CD8-positive, alpha-beta memory T cell (primary cell): ENCODE results near the gene STIP1. TPM values are rescaled to one million over a fixed set of nuclear protein-coding genes. Genes with fewer than 3 reads are reported as not detected.

Experiments used
- CTCF ChIA-PET: fragments of 350-600 bp; sonication (Branson Sonifier 250); formaldehyde crosslinking; loops from one replicate; lab custom pipeline; 2021; ENCODE audit warnings: antibody characterized with exemption; lab: Charles Lee
- POLR2A ChIA-PET: fragments of 350-600 bp; sonication (Branson Sonifier 250); formaldehyde crosslinking; loops from one replicate; lab custom pipeline; 2021; ENCODE audit warnings: antibody characterized with exemption; lab: Charles Lee
- DNase-seq, 5 donors: peaks; one replicate each; pipeline versions ENCODE4 v3.0.0 to v3.0.0-alpha.2; 2020 to 2022; ENCODE audit warnings: mixed read lengths in 1 of 5
- H3K27ac ChIP-seq: one replicate; pipeline ENCODE4 v1.7.0; 2013; ENCODE audit warnings: low read depth, mild to moderate bottlenecking, low read length, moderate library complexity
- H3K27me3 ChIP-seq: 2 replicates; pipeline ENCODE4 v1.7.0; 2013; ENCODE audit warnings: low read length, mild to moderate bottlenecking; ENCODE audit not compliant: insufficient read depth, poor library complexity, severe bottlenecking
- H3K36me3 ChIP-seq: 2 replicates; pipeline ENCODE4 v1.7.0; 2013; ENCODE audit warnings: mild to moderate bottlenecking, low read length, moderate library complexity; ENCODE audit not compliant: insufficient read depth
- H3K4me1 ChIP-seq: 2 replicates; pipeline ENCODE4 v1.7.0; 2013; ENCODE audit warnings: mild to moderate bottlenecking, low read length, moderate library complexity; ENCODE audit not compliant: insufficient read depth
- H3K4me3 ChIP-seq: 2 replicates; pipeline ENCODE4 v1.7.0; 2013; ENCODE audit warnings: mild to moderate bottlenecking, low read length
- H3K9me3 ChIP-seq: 2 replicates; pipeline ENCODE4 v1.7.0; 2013; ENCODE audit warnings: mild to moderate bottlenecking, low read length
- H3K27ac Mint-ChIP-seq, 8 donors: one replicate each; pipeline ENCODE4 v1.8.0; 2020 to 2021; ENCODE audit warnings: mixed read lengths in 8 of 8, mild to moderate bottlenecking in 6 of 8, inconsistent platforms in 3 of 8, moderate library complexity in 3 of 8
- H3K27me3 Mint-ChIP-seq, 2 donors: one replicate each; pipeline ENCODE4 v1.8.0; 2020 to 2021; ENCODE audit warnings: mixed read lengths in 2 of 2, mild to moderate bottlenecking in 1 of 2, moderate library complexity in 1 of 2
- H3K36me3 Mint-ChIP-seq, 3 donors: one replicate each; pipeline ENCODE4 v1.8.0; 2020 to 2021; ENCODE audit warnings: mixed read lengths in 3 of 3, inconsistent platforms in 1 of 3, mild to moderate bottlenecking in 1 of 3
- H3K4me1 Mint-ChIP-seq, 3 donors: one replicate each; pipeline ENCODE4 v1.8.0; 2020 to 2021; ENCODE audit warnings: mixed read lengths in 3 of 3, inconsistent platforms in 1 of 3, mild to moderate bottlenecking in 1 of 3
- H3K4me3 Mint-ChIP-seq, 7 donors: one replicate each; pipeline ENCODE4 v1.8.0; 2020 to 2021; ENCODE audit warnings: mixed read lengths in 7 of 7, mild to moderate bottlenecking in 6 of 7, moderate library complexity in 4 of 7, inconsistent platforms in 2 of 7
- H3K9me3 Mint-ChIP-seq, 5 donors: one replicate each; pipeline ENCODE4 v1.8.0; 2020 to 2022; ENCODE audit warnings: mixed read lengths in 5 of 5, mild to moderate bottlenecking in 3 of 5, moderate library complexity in 2 of 5, inconsistent platforms in 1 of 5
- polyA plus RNA-seq: library from polyadenylated mRNA; unstranded; fragments of 300-500 nt; fragmentation: Illumina TruSeq; gene quantifications from one replicate; pipeline ENCODE4 v1.2.3, GENCODE V29; 2021
- total RNA-seq, 2 experiments: library from RNA; stranded (reverse); gene quantifications; one replicate each; pipeline ENCODE4 v1.2.3, GENCODE V29; 2021

STIP1 gene
- total and polyA plus RNA-seq, 3 experiments from 2014 or later, result 108 to 461 (median 457) TPM

DNA sequence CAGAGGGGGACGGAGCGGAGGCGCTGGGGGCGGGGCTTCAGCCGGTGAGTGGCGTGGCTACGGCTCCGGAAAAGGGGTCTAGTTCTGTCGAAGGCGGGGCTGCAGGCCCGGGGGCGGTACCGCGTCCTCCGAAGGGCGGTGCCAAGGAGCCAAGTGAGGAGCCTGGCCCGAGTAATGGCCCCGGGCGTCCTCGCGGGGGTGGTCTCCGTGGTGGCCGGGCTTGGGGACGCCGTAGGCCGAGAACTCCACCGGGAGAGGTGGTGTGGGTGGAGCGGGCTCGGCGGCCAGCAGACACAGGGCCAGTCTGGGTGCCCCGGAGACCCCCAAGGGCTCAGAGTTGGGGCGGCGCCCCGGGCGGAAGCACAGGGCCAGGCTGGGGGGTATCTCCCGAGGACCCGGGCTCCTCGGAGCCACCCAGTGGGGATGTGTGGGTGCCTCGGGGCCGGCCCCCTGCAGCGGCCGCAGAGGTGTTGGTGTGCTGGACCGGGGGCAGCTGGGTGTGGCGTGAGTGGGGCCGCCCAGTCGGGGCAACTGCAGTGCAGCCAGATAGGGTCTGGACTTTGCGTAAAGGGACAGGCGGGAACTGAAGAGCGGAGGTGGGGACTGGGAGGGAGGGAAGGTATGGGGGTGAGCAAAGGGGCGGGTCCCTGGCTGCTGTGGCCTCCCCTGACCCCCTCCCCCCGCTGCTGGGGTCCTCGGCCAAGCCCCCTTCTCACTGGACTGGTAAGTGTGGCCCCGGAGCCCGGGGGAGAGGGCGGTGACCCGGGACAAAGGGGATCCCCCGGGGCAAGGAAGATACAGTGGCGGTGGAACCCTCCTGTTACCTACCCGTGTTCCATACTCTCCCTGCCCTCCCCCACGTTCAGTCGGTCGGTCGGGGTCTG is 55.8 kb downstream of the STIP1 start:
- DNase-seq, result peak in 2 of 5 donors; percentile 99 to 100
- Mint-ChIP-seq H3K4me1 (peaks cover 23 to 67% (median 26%) of the 10 kb centered on the region in 3 donors), H3K9me3 (no peaks in the 10 kb centered on the region), H3K27ac (peak overlapping the region; percentile 99 to 100 (median 100)), H3K36me3 (peaks cover 0 to 39% (median 0%) of the 10 kb centered on the region in 3 donors), H3K27me3 (no peaks in the 10 kb centered on the region), H3K4me3 (peak overlapping the region; percentile 87 to 97 (median 90))
- Histone ChIP-seq H3K27ac (peak overlapping the region; percentile 99), H3K36me3 (no peaks in the 10 kb centered on the region), H3K4me3 (peak overlapping the region; percentile 76), H3K27me3 (no peaks in the 10 kb centered on the region), H3K4me1 (peaks cover 39% of the 10 kb centered on the region), H3K9me3 (no peaks in the 10 kb centered on the region)
- CTCF ChIA-PET, result interaction anchor here (0.6 to 13.4 kb wide), 13 partner anchors 9 to 76 kb away, joined by 3 to 124 read pairs (median 5); partner anchors contain the start of genes CATSPERZ, FERMT3, NUDT22 and PLCB3
- POLR2A ChIA-PET, result interaction anchor here (0.6 to 2.5 kb wide), 15 partner anchors 8 to 946 kb away, joined by 3 to 35 read pairs (median 4); partner anchors contain the start of genes CATSPERZ, ESRRA, FERMT3 and NUDT22

DNA sequence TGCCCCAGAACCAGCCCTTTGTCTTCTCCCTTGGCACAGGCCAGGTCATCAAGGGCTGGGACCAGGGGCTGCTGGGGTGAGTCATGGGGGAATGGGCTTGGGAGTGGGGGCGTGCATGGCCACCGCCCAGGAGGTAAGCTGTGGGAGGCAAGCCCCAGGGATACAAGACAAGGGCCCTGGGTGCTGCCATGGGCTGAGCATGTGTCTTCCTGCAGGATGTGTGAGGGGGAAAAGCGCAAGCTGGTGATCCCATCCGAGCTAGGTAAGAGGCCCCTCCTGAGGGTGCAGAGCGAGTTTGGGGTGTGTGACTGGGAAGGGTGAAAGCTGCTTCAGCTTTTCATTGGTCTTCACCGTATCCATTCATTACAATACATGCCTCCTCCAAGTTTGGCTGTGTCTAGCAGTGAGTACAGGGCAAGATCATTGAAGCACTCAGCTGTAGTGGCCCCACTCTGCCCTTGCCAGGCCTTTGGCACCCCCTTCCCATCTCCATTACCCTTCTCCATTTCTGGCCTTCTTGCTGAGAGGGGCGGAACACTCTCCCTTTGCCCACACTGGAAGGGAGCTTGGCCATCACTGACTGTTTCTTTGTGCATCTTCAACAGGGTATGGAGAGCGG is 57.4 kb downstream of the STIP1 start:
- no peaks in the 10 kb centered on the region for H3K9me3 ChIP-seq
- ChIA-PET POLR2A (interaction anchor here (1.0 kb wide), 1 partner anchor 37 kb away, joined by 3 read pairs; no protein-coding TSS in a partner anchor), CTCF (interaction anchor here (1.5 to 13.4 kb wide), 5 partner anchors 9 to 61 kb away, joined by 5 to 124 read pairs (median 12); partner anchors contain the start of genes CATSPERZ and FERMT3)
- Mint-ChIP-seq H3K27me3 (no peaks in the 10 kb centered on the region), H3K9me3 (no peaks in the 10 kb centered on the region), H3K36me3 (peaks cover 0 to 26% (median 0%) of the 10 kb centered on the region in 3 donors), H3K27ac (peak overlapping the region in 7 of 8 donors; percentile 29 to 93 (median 76)), H3K4me1 (peaks cover 27 to 71% (median 30%) of the 10 kb centered on the region in 3 donors), H3K4me3 (peak overlapping the region; percentile 49 to 90 (median 87))
- H3K36me3 ChIP-seq, result no peaks in the 10 kb centered on the region
- H3K4me1 ChIP-seq, result peaks cover 39% of the 10 kb centered on the region
- no peaks in the 10 kb centered on the region for H3K27me3 ChIP-seq
- H3K27ac ChIP-seq, result no peak overlapping the region
- H3K4me3 ChIP-seq, result no peak overlapping the region
- DNase-seq, result no peak

DNA sequence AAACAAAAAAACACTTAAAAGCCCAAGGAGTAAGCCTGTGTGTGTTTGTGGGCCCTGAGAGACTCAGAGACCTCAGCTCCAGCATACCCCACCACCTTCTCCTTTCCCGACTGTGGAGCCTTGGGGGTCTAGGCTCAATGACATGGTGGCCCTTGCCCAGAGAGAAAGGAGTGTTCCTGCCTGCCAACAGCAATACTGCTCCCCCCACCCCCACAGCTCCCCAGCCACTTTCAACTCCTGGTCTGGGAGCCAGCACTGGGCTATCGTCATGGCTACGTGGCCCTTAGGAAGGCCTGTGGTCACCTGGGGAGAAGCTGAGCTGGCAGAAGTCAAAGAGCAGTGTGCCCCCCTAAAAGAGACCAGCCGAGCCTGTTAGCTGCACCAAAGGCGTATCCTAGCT is 58.1 kb downstream of the STIP1 start:
- DNase-seq, result no peak
- ChIA-PET CTCF (interaction anchor here (1.5 to 13.4 kb wide), 5 partner anchors 8 to 60 kb away, joined by 5 to 124 read pairs (median 12); partner anchors contain the start of genes CATSPERZ and FERMT3), POLR2A (interaction anchor here (1.0 to 1.4 kb wide), 2 partner anchors 18 to 38 kb away, joined by 3 to 9 read pairs; partner anchors contain the start of gene NUDT22)
- no peaks in the 10 kb centered on the region for H3K27me3 ChIP-seq
- no peak overlapping the region for H3K4me3 ChIP-seq
- H3K36me3 ChIP-seq, result no peaks in the 10 kb centered on the region
- Mint-ChIP-seq H3K4me3 (peak overlapping the region in 6 of 7 donors; percentile 27 to 88 (median 72)), H3K27me3 (no peaks in the 10 kb centered on the region), H3K9me3 (no peaks in the 10 kb centered on the region), H3K27ac (peak overlapping the region in 5 of 8 donors; percentile 58 to 93 (median 79)), H3K36me3 (peaks cover 0 to 20% (median 0%) of the 10 kb centered on the region in 3 donors), H3K4me1 (peaks cover 27 to 65% (median 31%) of the 10 kb centered on the region in 3 donors)
- peaks cover 39% of the 10 kb centered on the region for H3K4me1 ChIP-seq
- H3K9me3 ChIP-seq, result no peaks in the 10 kb centered on the region
- H3K27ac ChIP-seq, result no peak overlapping the region

DNA sequence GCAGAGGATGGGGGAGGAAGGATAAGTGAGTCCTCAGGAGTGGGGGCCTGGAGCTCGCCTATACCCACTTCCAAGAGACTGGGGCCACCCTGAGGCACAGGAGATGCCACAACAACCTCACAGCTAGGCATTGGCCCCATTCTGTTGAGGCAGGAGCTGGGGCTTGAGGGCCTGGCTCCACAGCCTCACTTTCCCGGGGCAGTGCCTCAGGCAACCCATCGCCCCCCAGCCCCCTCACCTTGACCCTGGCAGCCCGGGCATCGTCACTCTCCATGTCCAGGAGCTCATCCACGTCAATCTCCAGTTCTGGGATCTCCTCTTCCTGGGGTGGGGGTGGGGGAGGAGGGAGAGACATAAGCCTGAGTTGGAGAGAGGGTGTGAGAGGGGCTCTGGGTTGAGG is 59.0 kb downstream of the STIP1 start:
- ChIA-PET CTCF (interaction anchor here (1.0 to 13.4 kb wide), 5 partner anchors 13 to 58 kb away, joined by 3 to 124 read pairs (median 62); partner anchors contain the start of genes CATSPERZ, ESRRA, FERMT3 and NUDT22), POLR2A (interaction anchor here (0.6 to 4.3 kb wide), 9 partner anchors 12 to 1572 kb away, joined by 5 to 44 read pairs (median 9); partner anchors contain the start of genes DNAJC4, ESRRA, FERMT3 and NUDT22)
- H3K4me3 ChIP-seq, result peak overlapping the region; percentile 66
- Mint-ChIP-seq H3K4me3 (peak overlapping the region in 6 of 7 donors; percentile 83 to 94 (median 87)), H3K4me1 (peaks cover 28 to 62% (median 28%) of the 10 kb centered on the region in 3 donors), H3K9me3 (no peaks in the 10 kb centered on the region), H3K36me3 (peaks cover 0 to 20% (median 0%) of the 10 kb centered on the region in 3 donors), H3K27me3 (no peaks in the 10 kb centered on the region), H3K27ac (peak overlapping the region in 7 of 8 donors; percentile 45 to 99 (median 89))
- H3K27ac ChIP-seq, result peak overlapping the region; percentile 67
- peaks cover 36% of the 10 kb centered on the region for H3K4me1 ChIP-seq
- no peaks in the 10 kb centered on the region for H3K36me3 ChIP-seq
- no peak for DNase-seq
- H3K9me3 ChIP-seq, result no peaks in the 10 kb centered on the region
- no peaks in the 10 kb centered on the region for H3K27me3 ChIP-seq

DNA sequence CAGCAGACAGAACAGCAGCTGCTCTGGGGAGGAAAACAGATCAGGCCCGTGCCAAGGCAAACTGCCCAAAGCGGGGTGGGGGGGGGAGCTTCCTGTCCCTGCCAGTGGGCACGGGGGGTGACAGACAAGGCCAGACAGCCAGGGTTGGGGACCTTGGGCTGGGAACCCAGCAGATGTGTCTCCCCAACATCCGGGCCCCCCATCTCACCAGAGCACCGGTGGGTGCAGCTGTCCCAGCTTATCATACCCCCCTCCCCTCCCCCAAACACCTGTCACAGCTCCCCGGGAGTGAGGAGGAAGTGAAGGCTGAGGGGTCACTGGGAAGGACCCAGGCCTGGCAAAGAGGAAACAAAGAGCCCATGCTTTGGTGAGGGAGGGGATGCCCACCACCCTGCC is 59.4 kb downstream of the STIP1 start:
- peak overlapping the region; percentile 67 for H3K27ac ChIP-seq
- H3K27me3 Mint-ChIP-seq, result no peaks in the 10 kb centered on the region
- H3K9me3 ChIP-seq, result no peaks in the 10 kb centered on the region
- no peaks in the 10 kb centered on the region for H3K9me3 Mint-ChIP-seq
- H3K27ac Mint-ChIP-seq, result peak overlapping the region; percentile 79 to 99 (median 88)
- H3K4me3 Mint-ChIP-seq, result peak overlapping the region; percentile 83 to 94 (median 86)
- peak overlapping the region; percentile 66 for H3K4me3 ChIP-seq
- peaks cover 0 to 20% (median 0%) of the 10 kb centered on the region in 3 donors for H3K36me3 Mint-ChIP-seq
- no peaks in the 10 kb centered on the region for H3K27me3 ChIP-seq
- POLR2A ChIA-PET, result interaction anchor here (0.9 to 4.3 kb wide), 9 partner anchors 11 to 72 kb away, joined by 5 to 44 read pairs (median 9); partner anchors contain the start of genes DNAJC4, ESRRA, FERMT3 and NUDT22
- CTCF ChIA-PET, result interaction anchor here (1.0 to 13.4 kb wide), 7 partner anchors 8 to 58 kb away, joined by 3 to 124 read pairs (median 6); partner anchors contain the start of genes CATSPERZ, ESRRA, FERMT3 and NUDT22
- H3K4me1 ChIP-seq, result peaks cover 33% of the 10 kb centered on the region
- H3K36me3 ChIP-seq, result no peaks in the 10 kb centered on the region
- peak in 4 of 5 donors; percentile 56 to 84 (median 64) for DNase-seq
- peaks cover 24 to 59% (median 26%) of the 10 kb centered on the region in 3 donors for H3K4me1 Mint-ChIP-seq

DNA sequence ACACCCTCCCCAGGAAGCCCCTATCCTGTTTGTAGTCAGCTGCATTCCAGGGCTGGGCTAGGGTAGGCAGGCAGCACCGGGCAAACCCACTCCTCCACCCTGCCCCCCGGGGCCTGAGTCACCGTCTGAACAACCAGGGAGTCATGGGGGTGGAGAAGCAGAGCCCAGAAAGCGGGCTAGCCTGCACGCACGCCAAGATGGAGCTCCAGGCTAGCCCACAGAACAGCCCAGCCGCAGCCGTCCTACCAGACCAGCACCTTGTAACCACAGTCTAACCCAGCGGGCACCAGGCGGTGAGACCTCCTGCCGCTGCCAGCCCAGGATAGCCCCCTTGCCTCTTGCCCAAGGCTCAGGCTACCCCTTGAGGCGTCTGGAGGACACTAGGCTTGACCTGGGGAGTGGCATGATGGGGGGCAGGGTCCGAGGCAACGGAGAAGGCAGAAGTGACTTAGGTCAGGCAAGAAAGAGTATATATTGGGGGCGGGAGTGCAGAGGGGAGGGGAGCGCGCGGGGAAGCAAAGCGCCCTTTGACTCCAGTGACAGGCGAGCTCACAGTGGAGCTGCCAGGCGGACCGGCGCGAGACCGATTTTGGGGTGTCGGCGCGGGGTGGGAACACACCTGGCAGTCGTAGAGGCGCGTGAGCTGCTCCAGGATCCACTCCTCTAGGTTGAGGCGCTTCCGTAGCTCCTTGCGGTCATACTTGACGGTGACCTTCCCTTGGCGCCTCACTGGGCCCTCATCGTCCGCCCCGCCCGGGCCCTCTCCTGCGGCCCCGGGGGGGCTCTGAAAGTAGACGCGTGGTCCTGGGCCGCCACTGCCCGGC is 60.0 kb downstream of the STIP1 start:
- DNase-seq, result peak; percentile 36 to 84 (median 58)
- Histone ChIP-seq H3K27me3 (no peaks in the 10 kb centered on the region), H3K27ac (peak overlapping the region; percentile 67), H3K4me3 (peak overlapping the region; percentile 66), H3K36me3 (no peaks in the 10 kb centered on the region), H3K9me3 (no peaks in the 10 kb centered on the region), H3K4me1 (peaks cover 37% of the 10 kb centered on the region)
- H3K36me3 Mint-ChIP-seq, result peaks cover 0 to 19% (median 0%) of the 10 kb centered on the region in 3 donors
- ChIA-PET POLR2A (interaction anchor here (0.6 to 4.3 kb wide), 13 partner anchors 11 to 1516 kb away, joined by 3 to 44 read pairs (median 8); partner anchors contain the start of genes DNAJC4, ESRRA, FERMT3 and NUDT22), CTCF (interaction anchor here (1.0 to 13.4 kb wide), 7 partner anchors 9 to 57 kb away, joined by 3 to 124 read pairs (median 6); partner anchors contain the start of genes CATSPERZ, ESRRA, FERMT3 and NUDT22)
- H3K9me3 Mint-ChIP-seq, result no peaks in the 10 kb centered on the region
- peaks cover 21 to 60% (median 23%) of the 10 kb centered on the region in 3 donors for H3K4me1 Mint-ChIP-seq
- H3K27ac Mint-ChIP-seq, result peak overlapping the region; percentile 79 to 96 (median 88)
- H3K27me3 Mint-ChIP-seq, result no peaks in the 10 kb centered on the region
- H3K4me3 Mint-ChIP-seq, result peak overlapping the region; percentile 83 to 94 (median 86)
